ENCODE measurements around the gene LRRC75A. TPM values are rescaled to one million over a fixed set of nuclear protein-coding genes. Genes with fewer than 3 reads are reported as not detected.

The LRRC75A gene
- total and polyA plus RNA-seq, 2 of the 13 experiments (the other 11 are each of a cell fraction or from before 2014, with no cell fraction given) = 0.03 TPM; not detected in 1

DNA sequence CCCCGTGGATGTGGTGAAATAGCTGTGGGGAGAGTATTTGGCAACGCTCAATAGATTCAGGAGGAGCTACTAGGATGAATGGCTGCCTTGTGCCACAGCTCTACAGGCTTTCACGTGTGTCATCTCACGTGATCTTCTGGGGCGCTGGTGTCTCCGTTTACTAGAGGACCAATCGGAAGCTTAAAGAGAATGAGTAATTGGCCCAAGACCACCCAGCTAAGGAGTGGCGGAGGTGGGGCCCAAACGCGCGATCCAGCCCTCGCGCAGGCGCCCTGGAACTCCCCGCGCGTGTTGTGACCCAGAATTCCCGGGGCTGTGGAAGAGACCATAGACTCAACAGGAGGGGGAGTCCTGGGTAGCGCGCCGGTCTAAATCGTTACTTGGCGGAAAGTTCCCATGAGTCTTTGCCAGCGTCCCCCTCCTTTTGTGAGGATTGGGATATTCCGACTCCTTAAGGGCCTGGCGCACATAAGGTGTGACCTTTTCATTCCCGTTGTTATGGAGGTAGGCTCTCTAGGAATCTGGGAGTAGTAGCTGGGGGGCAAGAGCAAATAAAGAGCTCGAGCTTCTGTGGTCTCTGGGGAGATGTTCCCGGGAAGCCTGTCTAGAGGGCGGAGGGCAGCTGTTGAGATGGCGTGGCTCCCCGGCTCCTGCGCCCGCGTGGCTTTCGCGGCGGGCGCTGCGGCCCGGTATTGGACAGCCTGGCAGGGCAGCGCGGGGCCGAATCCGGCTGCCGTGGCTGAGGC is 53.3 kb downstream of the LRRC75A start (continued):
- TF ChIP-seq HNF1A (IDR thresholded peaks at IDR 0.05; ENCODE audit: low read depth) (no peak), HNF1A (CRISPR knock-in tag; IDR thresholded peaks at IDR 0.05; ENCODE audit: borderline replicate concordance) (peak; percentile 63; the same call in 1 of the 2 replicates), ZNF879 (CRISPR knock-in tag; IDR thresholded peaks at IDR 0.05) (0 out of 2 replicates have a peak, but pooled peaks have one; percentile 23), MXD1 (CRISPR knock-in tag; IDR thresholded peaks at IDR 0.05) (no peak), ZNF614 (CRISPR knock-in tag; IDR thresholded peaks at IDR 0.05; ENCODE audit: borderline replicate concordance) (peak; percentile 89; the same call in 1 of the 2 replicates), NR2C2 (CRISPR knock-in tag; IDR thresholded peaks at IDR 0.05; ENCODE audit: borderline replicate concordance) (peak; percentile 66), LCORL (IDR thresholded peaks at IDR 0.05) (no peak), LCORL (CRISPR knock-in tag; IDR thresholded peaks at IDR 0.05) (peak; percentile 64; the same call in 1 of the 2 replicates), ZNF629 (CRISPR knock-in tag; conservative IDR thresholded peaks at IDR 0.05) (no peak), ZMAT3 (CRISPR knock-in tag; conservative IDR thresholded peaks at IDR 0.05) (peak; percentile 6; the same call in 1 of the 2 replicates), ZNF543 (CRISPR knock-in tag; IDR thresholded peaks at IDR 0.05) (no peak), ZNF768 (CRISPR knock-in tag; IDR thresholded peaks at IDR 0.05) (no peak; the same call in 1 of the 2 replicates), ZNF235 (CRISPR knock-in tag; IDR thresholded peaks at IDR 0.05; ENCODE audit: borderline replicate concordance) (peak; percentile 6; the same call in 1 of the 2 replicates), ZNF747 (CRISPR knock-in tag; IDR thresholded peaks at IDR 0.05; ENCODE audit: borderline replicate concordance) (peak; percentile 74; the same call in 1 of the 2 replicates), ZNF138 (CRISPR knock-in tag; IDR thresholded peaks at IDR 0.05; ENCODE audit: low read depth) (peak; percentile 83; the same call in 1 of the 2 replicates), RELA (CRISPR knock-in tag; IDR thresholded peaks at IDR 0.05) (no peak), MTA1 (CRISPR knock-in tag; IDR thresholded peaks at IDR 0.05; ENCODE audit: borderline replicate concordance) (no peak; the same call in 1 of the 2 replicates), HNF4A (CRISPR knock-in tag; IDR thresholded peaks at IDR 0.05) (no peak; the same call in none of the 2 replicates), ZSCAN25 (CRISPR knock-in tag; IDR thresholded peaks at IDR 0.05) (no peak; the same call in 1 of the 2 replicates)
- TF ChIP-seq, protein P1, sequence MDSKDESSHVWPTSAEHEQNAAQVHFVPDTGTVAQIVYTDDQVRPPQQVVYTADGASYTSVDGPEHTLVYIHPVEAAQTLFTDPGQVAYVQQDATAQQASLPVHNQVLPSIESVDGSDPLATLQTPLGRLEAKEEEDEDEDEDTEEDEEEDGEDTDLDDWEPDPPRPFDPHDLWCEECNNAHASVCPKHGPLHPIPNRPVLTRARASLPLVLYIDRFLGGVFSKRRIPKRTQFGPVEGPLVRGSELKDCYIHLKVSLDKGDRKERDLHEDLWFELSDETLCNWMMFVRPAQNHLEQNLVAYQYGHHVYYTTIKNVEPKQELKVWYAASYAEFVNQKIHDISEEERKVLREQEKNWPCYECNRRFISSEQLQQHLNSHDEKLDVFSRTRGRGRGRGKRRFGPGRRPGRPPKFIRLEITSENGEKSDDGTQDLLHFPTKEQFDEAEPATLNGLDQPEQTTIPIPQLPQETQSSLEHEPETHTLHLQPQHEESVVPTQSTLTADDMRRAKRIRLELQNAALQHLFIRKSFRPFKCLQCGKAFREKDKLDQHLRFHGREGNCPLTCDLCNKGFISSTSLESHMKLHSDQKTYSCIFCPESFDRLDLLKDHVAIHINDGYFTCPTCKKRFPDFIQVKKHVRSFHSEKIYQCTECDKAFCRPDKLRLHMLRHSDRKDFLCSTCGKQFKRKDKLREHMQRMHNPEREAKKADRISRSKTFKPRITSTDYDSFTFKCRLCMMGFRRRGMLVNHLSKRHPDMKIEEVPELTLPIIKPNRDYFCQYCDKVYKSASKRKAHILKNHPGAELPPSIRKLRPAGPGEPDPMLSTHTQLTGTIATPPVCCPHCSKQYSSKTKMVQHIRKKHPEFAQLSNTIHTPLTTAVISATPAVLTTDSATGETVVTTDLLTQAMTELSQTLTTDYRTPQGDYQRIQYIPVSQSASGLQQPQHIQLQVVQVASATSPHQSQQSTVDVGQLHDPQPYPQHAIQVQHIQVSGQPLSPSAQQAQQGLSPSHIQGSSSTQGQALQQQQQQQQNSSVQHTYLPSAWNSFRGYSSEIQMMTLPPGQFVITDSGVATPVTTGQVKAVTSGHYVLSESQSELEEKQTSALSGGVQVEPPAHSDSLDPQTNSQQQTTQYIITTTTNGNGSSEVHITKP (CRISPR knock-in tag; IDR thresholded peaks at IDR 0.05; ENCODE audit: low read depth) = peak; percentile 100
